Measurements from ENCODE around the gene TFCP2. TPM values are rescaled to one million over a fixed set of nuclear protein-coding genes. Genes with fewer than 3 reads are reported as not detected.

TFCP2 gene
- total RNA-seq, 1 donor from 2014 or later: 3.0 TPM

GRCh38 chr12:51209259-51209658 is 36.3 kb upstream of the TFCP2 start:
- H3K36me3 ChIP-seq: peaks cover 4 to 11% of the 10 kb centered on the region in 2 donors
- intact Hi-C loops (cut with DNase I): no loop called here
- H3K4me1 ChIP-seq: no peaks in the 10 kb centered on the region
- DNase-seq (ENCODE audit: low spot score in 2 of 2): no peak
- no peak overlapping the region for H3K4me3 ChIP-seq
- no peak overlapping the region for H3K27ac ChIP-seq
- no peak for TF ChIP-seq CTCF (IDR thresholded peaks at IDR 0.05)
- no peaks in the 10 kb centered on the region for H3K9me3 ChIP-seq
- H3K27me3 ChIP-seq: no peaks in the 10 kb centered on the region

- intact Hi-C loops (cut with DNase I): no loop called here
- DNase-seq (ENCODE audit: low spot score in 2 of 2): no peak
- H3K4me1 ChIP-seq: no peaks in the 10 kb centered on the region
- H3K27ac ChIP-seq: no peak overlapping the region
- no peak for TF ChIP-seq CTCF (IDR thresholded peaks at IDR 0.05)
- peaks cover 4 to 20% of the 10 kb centered on the region in 2 donors for H3K36me3 ChIP-seq
- no peak overlapping the region for H3K4me3 ChIP-seq
- no peaks in the 10 kb centered on the region for H3K27me3 ChIP-seq
- H3K9me3 ChIP-seq: no peaks in the 10 kb centered on the region
Observed at GRCh38 chr12:51208016-51208660, 35.2 kb upstream of the TFCP2 start.

GRCh38 chr12:51205350-51205749 is 32.4 kb upstream of the TFCP2 start:
- DNase-seq (ENCODE audit: low spot score in 2 of 2): no peak
- no peak for TF ChIP-seq CTCF (IDR thresholded peaks at IDR 0.05)
- Histone ChIP-seq H3K36me3 (peaks cover 4 to 27% of the 10 kb centered on the region in 2 donors), H3K9me3 (no peaks in the 10 kb centered on the region), H3K4me1 (no peaks in the 10 kb centered on the region), H3K27me3 (no peaks in the 10 kb centered on the region), H3K27ac (no peak overlapping the region), H3K4me3 (no peak overlapping the region)
- intact Hi-C loops (cut with DNase I): no loop called here

- Histone ChIP-seq H3K27me3 (no peaks in the 10 kb centered on the region), H3K9me3 (no peaks in the 10 kb centered on the region), H3K36me3 (peaks cover 8 to 44% of the 10 kb centered on the region in 2 donors), H3K4me3 (no peak overlapping the region), H3K27ac (no peak overlapping the region), H3K4me1 (no peaks in the 10 kb centered on the region)
- intact Hi-C loops (cut with DNase I): no loop called here
- no peak for TF ChIP-seq CTCF (IDR thresholded peaks at IDR 0.05)
- DNase-seq (ENCODE audit: low spot score in 2 of 2): no peak
Observed at GRCh38 chr12:51202718-51203117, 29.8 kb upstream of the TFCP2 start.

- no peak for DNase-seq (ENCODE audit: low spot score in 2 of 2)
- TF ChIP-seq CTCF (IDR thresholded peaks at IDR 0.05): no peak
- peaks cover 8 to 39% of the 10 kb centered on the region in 2 donors for H3K36me3 ChIP-seq
- intact Hi-C loops (cut with DNase I): no loop called here
- H3K4me1 ChIP-seq: no peaks in the 10 kb centered on the region
- no peaks in the 10 kb centered on the region for H3K9me3 ChIP-seq
- no peak overlapping the region for H3K27ac ChIP-seq
- H3K27me3 ChIP-seq: no peaks in the 10 kb centered on the region
- no peak overlapping the region for H3K4me3 ChIP-seq
Observed at GRCh38 chr12:51200806-51201205, 27.9 kb upstream of the TFCP2 start.

GRCh38 chr12:51200156-51200555 is 27.2 kb upstream of the TFCP2 start:
- peaks cover 8 to 39% of the 10 kb centered on the region in 2 donors for H3K36me3 ChIP-seq
- H3K27ac ChIP-seq: no peak overlapping the region
- intact Hi-C loops (cut with DNase I): no loop called here
- H3K9me3 ChIP-seq: no peaks in the 10 kb centered on the region
- H3K4me1 ChIP-seq: no peaks in the 10 kb centered on the region
- no peak overlapping the region for H3K4me3 ChIP-seq
- no peaks in the 10 kb centered on the region for H3K27me3 ChIP-seq
- TF ChIP-seq CTCF (IDR thresholded peaks at IDR 0.05): no peak
- no peak for DNase-seq (ENCODE audit: low spot score in 2 of 2)
